CD8-positive, alpha-beta memory T cell (primary cell): ENCODE data around the gene HAP1. TPM values are rescaled to one million over a fixed set of nuclear protein-coding genes. Genes with fewer than 3 reads are reported as not detected.
A peak's percentile ranks its signal among the peaks of the same experiment; 100 is the strongest.

Experiments
- CTCF ChIA-PET: fragments of 350-600 bp; sonication (Branson Sonifier 250); formaldehyde crosslinking; loops from one replicate; lab custom pipeline; 2021; ENCODE audit warnings: antibody characterized with exemption; lab: Charles Lee
- POLR2A ChIA-PET: fragments of 350-600 bp; sonication (Branson Sonifier 250); formaldehyde crosslinking; loops from one replicate; lab custom pipeline; 2021; ENCODE audit warnings: antibody characterized with exemption; lab: Charles Lee
- DNase-seq, 5 donors: peaks; one replicate each; pipeline versions ENCODE4 v3.0.0 to v3.0.0-alpha.2; 2020 to 2022; ENCODE audit warnings: mixed read lengths in 1 of 5
- H3K27ac ChIP-seq: one replicate; pipeline ENCODE4 v1.7.0; 2013; ENCODE audit warnings: low read depth, mild to moderate bottlenecking, low read length, moderate library complexity
- H3K27me3 ChIP-seq: 2 replicates; pipeline ENCODE4 v1.7.0; 2013; ENCODE audit warnings: low read length, mild to moderate bottlenecking; ENCODE audit not compliant: insufficient read depth, poor library complexity, severe bottlenecking
- H3K36me3 ChIP-seq: 2 replicates; pipeline ENCODE4 v1.7.0; 2013; ENCODE audit warnings: mild to moderate bottlenecking, low read length, moderate library complexity; ENCODE audit not compliant: insufficient read depth
- H3K4me1 ChIP-seq: 2 replicates; pipeline ENCODE4 v1.7.0; 2013; ENCODE audit warnings: mild to moderate bottlenecking, low read length, moderate library complexity; ENCODE audit not compliant: insufficient read depth
- H3K4me3 ChIP-seq: 2 replicates; pipeline ENCODE4 v1.7.0; 2013; ENCODE audit warnings: mild to moderate bottlenecking, low read length
- H3K9me3 ChIP-seq: 2 replicates; pipeline ENCODE4 v1.7.0; 2013; ENCODE audit warnings: mild to moderate bottlenecking, low read length
- H3K27ac Mint-ChIP-seq, 8 donors: one replicate each; pipeline ENCODE4 v1.8.0; 2020 to 2021; ENCODE audit warnings: mixed read lengths in 8 of 8, mild to moderate bottlenecking in 6 of 8, inconsistent platforms in 3 of 8, moderate library complexity in 3 of 8
- H3K27me3 Mint-ChIP-seq, 2 donors: one replicate each; pipeline ENCODE4 v1.8.0; 2020 to 2021; ENCODE audit warnings: mixed read lengths in 2 of 2, mild to moderate bottlenecking in 1 of 2, moderate library complexity in 1 of 2
- H3K36me3 Mint-ChIP-seq, 3 donors: one replicate each; pipeline ENCODE4 v1.8.0; 2020 to 2021; ENCODE audit warnings: mixed read lengths in 3 of 3, inconsistent platforms in 1 of 3, mild to moderate bottlenecking in 1 of 3
- H3K4me1 Mint-ChIP-seq, 3 donors: one replicate each; pipeline ENCODE4 v1.8.0; 2020 to 2021; ENCODE audit warnings: mixed read lengths in 3 of 3, inconsistent platforms in 1 of 3, mild to moderate bottlenecking in 1 of 3
- H3K4me3 Mint-ChIP-seq, 7 donors: one replicate each; pipeline ENCODE4 v1.8.0; 2020 to 2021; ENCODE audit warnings: mixed read lengths in 7 of 7, mild to moderate bottlenecking in 6 of 7, moderate library complexity in 4 of 7, inconsistent platforms in 2 of 7
- H3K9me3 Mint-ChIP-seq, 5 donors: one replicate each; pipeline ENCODE4 v1.8.0; 2020 to 2022; ENCODE audit warnings: mixed read lengths in 5 of 5, mild to moderate bottlenecking in 3 of 5, moderate library complexity in 2 of 5, inconsistent platforms in 1 of 5
- polyA plus RNA-seq: library from polyadenylated mRNA; unstranded; fragments of 300-500 nt; fragmentation: Illumina TruSeq; gene quantifications from one replicate; pipeline ENCODE4 v1.2.3, GENCODE V29; 2021
- total RNA-seq, 2 experiments: library from RNA; stranded (reverse); gene quantifications; one replicate each; pipeline ENCODE4 v1.2.3, GENCODE V29; 2021

HAP1 gene
- total and polyA plus RNA-seq, 3 experiments from 2014 or later, result 0.13 to 0.18 TPM; not detected in 1

DNA sequence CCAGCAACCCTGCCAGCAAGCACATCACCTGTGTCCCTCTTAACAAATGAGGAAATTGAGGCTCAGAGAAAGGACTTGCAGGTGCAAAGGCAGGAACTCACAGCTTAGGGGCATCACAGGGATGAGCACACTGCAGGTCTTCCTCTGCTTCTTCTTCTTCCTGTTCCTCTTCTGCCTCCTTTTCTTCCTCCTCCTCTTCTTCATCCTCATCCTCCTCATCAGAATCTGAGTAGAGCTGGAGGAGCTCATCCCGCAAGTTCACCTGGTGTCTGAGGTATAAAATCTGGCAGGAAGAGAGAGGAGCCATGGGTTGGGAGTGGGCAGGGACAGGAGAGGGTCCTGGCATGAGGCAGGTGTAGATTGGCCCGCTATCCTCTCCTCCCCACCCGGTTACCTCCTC lies 2.6 kb downstream of the HAP1 start:
- Mint-ChIP-seq H3K4me3 (no peak overlapping the region), H3K9me3 (no peaks in the 10 kb centered on the region), H3K36me3 (peaks cover 0 to under 1% (median 0%) of the 10 kb centered on the region in 3 donors), H3K27me3 (peaks cover 29 to 52% of the 10 kb centered on the region in 2 donors), H3K27ac (no peak overlapping the region), H3K4me1 (peaks cover 0 to 9% (median 4%) of the 10 kb centered on the region in 3 donors)
- DNase-seq, result no peak
- Histone ChIP-seq H3K36me3 (no peaks in the 10 kb centered on the region), H3K27me3 (peaks cover 18% of the 10 kb centered on the region), H3K4me1 (no peaks in the 10 kb centered on the region), H3K4me3 (no peak overlapping the region), H3K9me3 (no peaks in the 10 kb centered on the region), H3K27ac (no peak overlapping the region)
- POLR2A ChIA-PET, result no interaction called here
- CTCF ChIA-PET, result interaction anchor here (1.0 kb wide), 1 partner anchor 69 kb away, joined by 3 read pairs; no protein-coding TSS in a partner anchor

- ChIA-PET CTCF (no interaction called here), POLR2A (no interaction called here)
- Mint-ChIP-seq H3K4me1 (peaks cover 0 to 9% (median 4%) of the 10 kb centered on the region in 3 donors), H3K36me3 (peaks cover 0 to 2% (median 0%) of the 10 kb centered on the region in 3 donors), H3K9me3 (no peaks in the 10 kb centered on the region), H3K4me3 (no peak overlapping the region), H3K27ac (peak overlapping the region in 1 of 8 donors; percentile 58), H3K27me3 (peaks cover 18 to 42% of the 10 kb centered on the region in 2 donors)
- no peak for DNase-seq
- no peaks in the 10 kb centered on the region for H3K4me1 ChIP-seq
- H3K27me3 ChIP-seq, result peaks cover 13% of the 10 kb centered on the region
- H3K4me3 ChIP-seq, result no peak overlapping the region
- no peaks in the 10 kb centered on the region for H3K36me3 ChIP-seq
- H3K27ac ChIP-seq, result no peak overlapping the region
- no peaks in the 10 kb centered on the region for H3K9me3 ChIP-seq
Observed at GRCh38 chr17:41730479-41730878, 4.0 kb downstream of the HAP1 start.

- Histone ChIP-seq H3K4me3 (no peak overlapping the region), H3K36me3 (no peaks in the 10 kb centered on the region), H3K9me3 (no peaks in the 10 kb centered on the region), H3K4me1 (no peaks in the 10 kb centered on the region), H3K27ac (no peak overlapping the region), H3K27me3 (peaks cover 8% of the 10 kb centered on the region)
- no peak for DNase-seq
- H3K27me3 Mint-ChIP-seq, result peaks cover 16 to 47% of the 10 kb centered on the region in 2 donors
- no peak overlapping the region for H3K27ac Mint-ChIP-seq
- H3K4me3 Mint-ChIP-seq, result no peak overlapping the region
- peaks cover 0 to 2% (median 0%) of the 10 kb centered on the region in 3 donors for H3K36me3 Mint-ChIP-seq
- ChIA-PET POLR2A (no interaction called here), CTCF (no interaction called here)
- H3K9me3 Mint-ChIP-seq, result no peaks in the 10 kb centered on the region
- peaks cover 0 to 2% (median 0%) of the 10 kb centered on the region in 3 donors for H3K4me1 Mint-ChIP-seq
Observed at GRCh38 chr17:41728056-41728455, 6.4 kb downstream of the HAP1 start.

GRCh38 chr17:41725134-41725533 lies 9.3 kb downstream of the HAP1 start:
- Mint-ChIP-seq H3K27ac (no peak overlapping the region), H3K4me3 (no peak overlapping the region), H3K27me3 (peaks cover 10 to 40% of the 10 kb centered on the region in 2 donors), H3K9me3 (no peaks in the 10 kb centered on the region), H3K4me1 (no peaks in the 10 kb centered on the region), H3K36me3 (peaks cover 0 to 2% (median 0%) of the 10 kb centered on the region in 3 donors)
- DNase-seq, result no peak
- Histone ChIP-seq H3K27me3 (no peaks in the 10 kb centered on the region), H3K9me3 (no peaks in the 10 kb centered on the region), H3K36me3 (no peaks in the 10 kb centered on the region), H3K27ac (no peak overlapping the region), H3K4me1 (no peaks in the 10 kb centered on the region), H3K4me3 (no peak overlapping the region)
- ChIA-PET POLR2A (no interaction called here), CTCF (interaction anchor here (1.2 kb wide), 1 partner anchor 76 kb away, joined by 3 read pairs; no protein-coding TSS in a partner anchor)

GRCh38 chr17:41724476-41725050 lies 9.9 kb downstream of the HAP1 start:
- H3K27ac ChIP-seq, result no peak overlapping the region
- ChIA-PET CTCF (no interaction called here), POLR2A (no interaction called here)
- H3K4me3 ChIP-seq, result no peak overlapping the region
- no peaks in the 10 kb centered on the region for H3K4me1 ChIP-seq
- H3K27ac Mint-ChIP-seq, result no peak overlapping the region
- peaks cover 0 to 2% (median 0%) of the 10 kb centered on the region in 3 donors for H3K36me3 Mint-ChIP-seq
- no peaks in the 10 kb centered on the region for H3K9me3 ChIP-seq
- no peaks in the 10 kb centered on the region for H3K27me3 ChIP-seq
- no peak overlapping the region for H3K4me3 Mint-ChIP-seq
- peaks cover 10 to 40% of the 10 kb centered on the region in 2 donors for H3K27me3 Mint-ChIP-seq
- H3K4me1 Mint-ChIP-seq, result no peaks in the 10 kb centered on the region
- no peaks in the 10 kb centered on the region for H3K36me3 ChIP-seq
- DNase-seq, result no peak
- H3K9me3 Mint-ChIP-seq, result no peaks in the 10 kb centered on the region

- POLR2A ChIA-PET, result no interaction called here
- H3K4me3 ChIP-seq, result no peak overlapping the region
- Mint-ChIP-seq H3K27ac (no peak overlapping the region), H3K9me3 (no peaks in the 10 kb centered on the region), H3K27me3 (peaks cover 10 to 40% of the 10 kb centered on the region in 2 donors), H3K4me1 (no peaks in the 10 kb centered on the region), H3K4me3 (peak overlapping the region in 1 of 7 donors; percentile 75), H3K36me3 (peaks cover 0 to 2% (median 0%) of the 10 kb centered on the region in 3 donors)
- H3K27ac ChIP-seq, result no peak overlapping the region
- no peaks in the 10 kb centered on the region for H3K27me3 ChIP-seq
- no peaks in the 10 kb centered on the region for H3K36me3 ChIP-seq
- no peaks in the 10 kb centered on the region for H3K9me3 ChIP-seq
- CTCF ChIA-PET, result no interaction called here
- DNase-seq, result no peak
- no peaks in the 10 kb centered on the region for H3K4me1 ChIP-seq
Observed at GRCh38 chr17:41723801-41724475, 10.5 kb downstream of the HAP1 start.

- Mint-ChIP-seq H3K4me3 (no peak overlapping the region), H3K27ac (no peak overlapping the region), H3K27me3 (peaks cover 10 to 33% of the 10 kb centered on the region in 2 donors), H3K9me3 (no peaks in the 10 kb centered on the region), H3K4me1 (peaks cover 0 to 5% (median 4%) of the 10 kb centered on the region in 3 donors), H3K36me3 (peaks cover 0 to 2% (median 0%) of the 10 kb centered on the region in 3 donors)
- Histone ChIP-seq H3K4me1 (no peaks in the 10 kb centered on the region), H3K27ac (no peak overlapping the region), H3K9me3 (no peaks in the 10 kb centered on the region), H3K27me3 (no peaks in the 10 kb centered on the region), H3K4me3 (no peak overlapping the region), H3K36me3 (no peaks in the 10 kb centered on the region)
- ChIA-PET POLR2A (no interaction called here), CTCF (no interaction called here)
- DNase-seq, result no peak
Observed at GRCh38 chr17:41722231-41722630, 12.2 kb downstream of the HAP1 start.

- no peaks in the 10 kb centered on the region for H3K9me3 ChIP-seq
- no peak overlapping the region for H3K4me3 Mint-ChIP-seq
- no peak overlapping the region for H3K4me3 ChIP-seq
- no peaks in the 10 kb centered on the region for H3K36me3 ChIP-seq
- no peaks in the 10 kb centered on the region for H3K27me3 ChIP-seq
- no peak overlapping the region for H3K27ac ChIP-seq
- DNase-seq, result no peak
- H3K27ac Mint-ChIP-seq, result no peak overlapping the region
- no peaks in the 10 kb centered on the region for H3K9me3 Mint-ChIP-seq
- no peaks in the 10 kb centered on the region for H3K36me3 Mint-ChIP-seq
- CTCF ChIA-PET, result interaction anchor here (1.0 to 1.2 kb wide), 3 partner anchors 8 to 40 kb away, joined by 3 read pairs; no protein-coding TSS in a partner anchor
- peaks cover 6 to 22% of the 10 kb centered on the region in 2 donors for H3K27me3 Mint-ChIP-seq
- POLR2A ChIA-PET, result no interaction called here
- peaks cover 0 to 5% (median 4%) of the 10 kb centered on the region in 3 donors for H3K4me1 Mint-ChIP-seq
- H3K4me1 ChIP-seq, result no peaks in the 10 kb centered on the region
Observed at GRCh38 chr17:41718287-41718645, 16.2 kb downstream of the HAP1 start.
